ENCODE results near the gene ALPI.

Gene ALPI

DNA sequence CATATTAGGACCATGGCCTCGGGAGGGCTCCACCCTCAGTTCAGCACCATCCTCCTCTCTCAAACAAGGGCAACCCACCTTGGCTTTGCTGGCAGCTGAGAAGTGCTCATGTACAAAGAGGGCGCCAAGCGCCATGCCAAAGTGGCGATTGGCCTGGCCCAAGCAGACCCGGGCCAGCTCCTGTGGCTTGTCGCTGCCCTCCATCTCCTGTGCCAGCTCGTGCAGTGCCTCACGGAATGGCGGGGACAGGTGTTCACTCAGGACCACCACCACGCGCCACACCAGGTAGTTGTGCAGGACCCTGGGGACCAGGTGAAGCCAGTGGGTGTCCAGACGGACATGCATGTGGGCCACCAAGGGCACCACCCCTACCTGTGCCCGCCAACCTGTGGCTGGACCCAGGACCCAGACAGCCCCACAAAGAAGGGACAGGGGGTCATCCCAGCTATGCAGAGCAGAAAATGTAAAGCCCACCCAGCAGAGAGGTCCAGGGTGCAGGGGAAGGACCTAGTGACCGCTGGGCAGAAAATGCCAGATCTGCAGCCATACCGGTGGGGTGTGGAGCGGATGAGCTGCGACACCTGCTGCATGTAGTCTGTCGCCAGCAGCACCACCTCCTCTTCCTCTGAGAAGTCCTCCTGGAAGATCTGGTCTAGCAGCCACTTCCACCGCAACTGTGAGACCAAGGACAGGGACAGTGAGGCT lies 28.1 kb downstream of the ALPI start:
- DNase-seq (ENCODE audit: low read depth in 2 of 3, low spot score in 1 of 3), result no peak

DNA sequence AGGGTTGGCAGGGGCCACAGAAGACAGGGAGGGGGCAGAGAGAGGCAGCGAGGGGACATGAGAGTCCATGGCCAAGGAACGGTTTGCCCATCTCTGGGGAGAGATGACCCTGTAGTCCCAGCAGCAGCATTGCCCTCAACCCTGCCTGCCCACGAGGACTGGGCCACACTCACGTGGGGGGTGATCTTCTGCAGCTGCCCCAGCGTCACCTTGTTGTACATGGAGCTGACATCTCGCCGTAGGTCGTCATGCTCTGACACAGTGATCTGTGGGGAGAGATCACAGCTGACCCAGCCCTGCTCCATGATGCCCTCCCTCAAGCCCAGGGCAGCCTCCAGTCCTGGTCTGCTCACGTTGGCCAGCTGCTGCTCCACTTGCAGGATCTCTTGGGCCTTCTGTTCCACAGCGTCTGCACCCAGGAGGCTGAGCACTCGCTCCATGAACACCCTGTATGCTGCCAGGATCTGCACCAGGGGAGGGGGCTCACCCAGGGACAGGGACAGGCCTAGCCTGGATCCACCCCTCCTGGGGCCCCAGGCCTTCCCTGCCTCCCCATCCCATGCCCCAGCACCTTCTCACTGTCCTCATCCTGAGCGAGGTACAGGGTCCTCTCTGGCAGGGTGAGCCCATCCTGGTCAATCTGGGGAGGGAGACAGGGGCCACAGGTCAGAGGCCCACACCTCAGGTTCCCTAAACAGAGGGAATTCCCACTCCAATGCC lies 28.8 kb downstream of the ALPI start:
- DNase-seq (ENCODE audit: low read depth in 2 of 3, low spot score in 1 of 3), result no peak

DNA sequence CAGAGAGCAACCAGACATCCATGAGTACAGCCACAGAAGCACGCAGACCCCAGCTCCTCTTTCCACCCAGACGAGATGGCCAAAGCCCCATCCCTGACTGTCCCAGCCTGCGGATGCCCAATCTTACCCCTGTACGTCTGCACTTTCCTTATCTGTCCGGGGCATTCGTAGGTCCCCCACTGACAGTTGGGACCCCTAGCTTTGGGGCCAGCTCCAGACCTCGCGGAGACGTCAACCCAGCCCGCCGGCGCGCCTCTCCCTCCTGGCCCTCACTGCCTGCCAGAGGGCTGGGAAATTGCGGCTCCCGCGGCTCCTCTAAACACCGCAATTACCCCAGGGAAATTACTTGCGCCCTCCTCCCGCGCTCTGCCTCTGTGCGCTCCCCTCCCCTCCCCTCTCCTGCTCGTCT lies 29.4 kb downstream of the ALPI start:
- no peak for DNase-seq (ENCODE audit: low read depth in 2 of 3, low spot score in 1 of 3)

DNA sequence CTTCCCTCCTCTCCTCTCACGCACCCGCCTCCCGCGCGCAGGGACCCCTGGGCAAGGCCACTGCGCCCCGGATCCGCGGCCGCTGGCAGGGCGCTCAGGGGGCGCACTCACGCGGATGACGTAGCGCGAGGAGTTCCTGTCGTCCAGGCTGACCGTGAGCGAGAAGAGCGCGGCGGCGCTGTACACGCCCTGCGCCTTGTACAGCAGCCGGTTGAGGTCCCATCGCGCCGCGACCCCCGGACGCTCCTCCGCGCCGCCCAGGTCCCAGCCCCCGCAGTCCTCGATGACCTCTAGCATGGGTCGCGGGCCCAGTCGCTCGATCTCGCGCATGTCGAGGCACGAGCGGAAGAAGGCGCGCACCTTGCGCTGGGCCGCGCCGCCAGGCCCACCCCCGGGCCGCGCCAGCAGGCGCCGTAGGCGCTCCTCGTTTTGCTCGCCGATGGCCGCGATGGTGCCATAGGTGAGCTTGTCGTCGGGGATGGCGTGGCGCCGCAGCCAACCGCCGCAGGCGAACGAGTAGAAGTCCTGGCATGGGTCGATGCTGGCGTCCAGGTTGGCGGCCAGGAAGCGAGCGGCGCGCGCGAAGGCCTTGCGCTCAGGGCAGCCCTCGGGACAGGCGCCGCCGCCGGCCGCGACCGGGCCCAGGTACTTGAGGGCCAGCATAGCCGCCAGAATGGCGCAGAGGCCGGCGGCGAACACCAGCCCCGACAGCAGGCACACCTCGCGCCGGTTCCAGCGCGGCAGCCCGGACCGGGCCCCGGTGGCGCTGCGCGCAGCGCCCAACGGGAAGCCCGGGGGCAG lies 30.0 kb downstream of the ALPI start:
- no peak for DNase-seq (ENCODE audit: low read depth in 2 of 3, low spot score in 1 of 3)

DNA sequence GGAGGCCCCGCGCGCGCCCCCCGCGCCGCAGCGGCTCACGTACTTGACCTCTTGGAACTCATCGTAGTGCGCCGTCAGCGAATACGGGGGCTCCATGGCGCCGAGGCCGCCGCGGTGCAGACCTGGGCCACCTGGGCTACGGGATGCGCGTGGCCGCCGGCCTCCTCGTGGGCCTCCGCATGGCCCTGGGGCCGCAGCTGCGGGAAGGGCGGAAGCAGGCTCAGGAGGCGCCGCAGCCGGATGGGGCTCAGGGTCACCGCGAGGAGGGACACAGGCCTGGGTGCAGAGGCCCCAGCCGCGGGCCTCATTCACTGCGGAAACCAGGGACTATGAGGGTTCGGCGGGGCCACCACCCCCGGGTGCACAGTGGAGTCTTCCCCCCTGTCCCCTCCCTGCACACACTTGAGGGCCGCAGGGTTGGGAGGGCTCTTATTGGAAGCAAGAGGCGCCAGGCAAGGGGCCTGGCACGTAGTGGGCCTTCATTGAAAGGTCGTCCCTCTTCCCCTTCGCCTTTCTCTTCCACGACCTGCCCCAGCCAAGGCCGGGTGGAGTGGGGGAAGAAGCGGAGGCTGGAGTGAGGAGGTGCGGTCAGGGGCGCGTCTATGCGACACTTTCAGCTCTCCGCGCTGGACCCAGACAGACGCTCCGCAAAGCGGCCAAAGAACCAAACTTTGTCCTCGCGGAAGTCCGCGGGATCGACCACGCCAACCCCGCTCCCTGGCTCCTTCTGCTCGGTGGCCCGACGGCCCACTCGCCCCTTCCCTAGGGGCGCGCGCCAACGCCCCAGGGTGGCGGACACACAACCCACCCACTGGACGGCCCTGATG lies 30.8 kb downstream of the ALPI start:
- no peak for DNase-seq (ENCODE audit: low read depth in 2 of 3, low spot score in 1 of 3)

DNA sequence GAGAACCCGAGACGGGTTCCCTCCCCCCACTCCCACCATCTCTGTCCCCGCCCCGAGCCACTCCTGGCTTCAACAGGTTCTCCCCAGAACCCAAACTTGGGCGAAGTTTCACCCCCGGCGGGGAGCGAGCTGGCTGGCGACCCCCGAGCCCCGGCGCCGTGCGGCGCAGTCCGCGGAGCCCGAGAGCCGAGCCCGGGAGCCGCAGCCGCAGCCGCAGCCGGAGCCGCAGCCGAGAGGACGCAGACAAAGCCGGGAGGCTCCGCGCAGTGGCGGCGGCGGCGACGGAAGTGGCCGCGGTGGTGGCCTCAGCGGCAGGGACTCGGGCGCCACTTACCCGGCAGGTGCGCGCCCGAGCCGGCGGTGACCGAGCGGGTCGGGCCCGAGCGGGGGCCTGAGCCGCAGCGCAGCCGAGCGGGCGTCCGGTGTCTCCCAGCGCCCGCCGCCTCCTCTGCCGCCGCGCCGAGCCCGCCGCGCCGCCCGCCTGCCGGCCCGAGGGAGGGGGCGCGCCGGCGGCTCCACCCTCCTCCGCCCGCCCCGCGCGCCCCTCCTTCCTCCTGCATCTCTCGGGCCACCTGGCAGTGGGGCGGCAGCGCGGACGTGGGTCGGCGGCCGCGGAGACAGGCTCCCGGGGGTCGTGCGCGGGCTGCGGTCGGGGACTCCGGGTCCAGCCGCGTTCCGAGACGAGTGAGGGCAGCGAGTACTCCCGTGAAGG lies 31.6 kb downstream of the ALPI start, which contains the start of gene ECEL1:
Gene ECEL1 (minus strand): TSS at position 450 of the 712 bp plus-strand sequence. CDS start 1,181 bp downstream, outside the sequence.
- no peak for DNase-seq (ENCODE audit: low read depth in 2 of 3, low spot score in 1 of 3)

DNA sequence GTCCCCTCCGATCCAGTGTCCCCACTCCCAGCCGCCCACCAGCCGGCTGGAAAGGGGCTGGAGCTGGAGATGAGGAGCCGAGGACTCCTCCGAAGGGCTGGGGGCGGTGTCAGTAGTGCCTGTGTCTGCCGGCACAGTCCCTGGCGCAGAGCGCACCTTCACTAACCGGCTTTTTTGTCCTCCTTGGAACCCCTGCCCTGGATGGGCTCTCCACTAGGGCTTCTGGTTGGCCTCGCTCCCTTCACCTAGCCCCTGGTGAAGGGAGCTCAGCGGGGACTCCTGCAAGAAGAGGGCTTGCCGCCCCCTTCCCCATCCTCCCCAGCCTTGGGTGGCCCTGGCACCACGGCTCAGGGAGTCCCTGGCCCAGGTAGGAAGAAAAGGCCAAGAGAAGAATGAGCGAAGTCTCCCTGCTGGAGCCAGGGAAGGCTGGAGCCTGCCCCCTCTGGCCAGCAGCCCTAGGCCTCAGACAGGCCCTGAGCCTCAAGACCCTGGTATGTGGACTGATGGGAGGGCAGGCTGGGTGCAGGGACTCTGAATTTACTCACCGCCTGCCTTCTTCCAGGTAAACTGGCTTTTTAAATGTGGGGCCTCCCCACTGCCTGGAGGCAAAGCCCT lies 32.3 kb downstream of the ALPI start:
- no peak for DNase-seq (ENCODE audit: low read depth in 2 of 3, low spot score in 1 of 3)

DNA sequence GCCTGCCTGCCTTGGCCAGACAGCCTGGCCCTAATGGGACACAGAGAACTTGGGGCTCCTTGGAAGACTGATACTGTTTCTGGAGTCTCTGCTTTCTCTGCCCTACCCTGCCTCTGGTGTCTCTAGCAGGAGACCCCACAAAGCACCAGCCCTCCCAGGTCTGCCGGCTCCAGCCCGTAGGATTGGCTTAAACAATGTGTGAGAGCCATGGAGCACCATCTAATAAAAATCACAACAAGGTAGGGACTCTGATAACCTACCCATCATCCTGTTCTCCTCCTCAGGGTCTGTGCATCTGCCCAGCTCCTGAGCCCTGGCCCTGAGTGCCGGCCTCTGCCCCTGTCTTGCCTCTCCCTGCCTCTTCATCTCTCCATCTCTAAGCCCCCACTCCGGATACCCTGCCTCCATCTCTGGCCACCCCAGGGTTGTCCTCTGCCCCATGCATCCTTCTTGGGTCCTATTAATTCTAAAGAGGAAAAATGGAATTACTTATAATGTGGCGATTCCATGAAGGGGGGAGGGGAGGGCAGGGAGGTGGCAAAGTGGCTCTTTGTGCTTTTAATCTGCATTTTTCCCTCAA lies 32.9 kb downstream of the ALPI start:
- no peak for DNase-seq (ENCODE audit: low read depth in 2 of 3, low spot score in 1 of 3)

DNA sequence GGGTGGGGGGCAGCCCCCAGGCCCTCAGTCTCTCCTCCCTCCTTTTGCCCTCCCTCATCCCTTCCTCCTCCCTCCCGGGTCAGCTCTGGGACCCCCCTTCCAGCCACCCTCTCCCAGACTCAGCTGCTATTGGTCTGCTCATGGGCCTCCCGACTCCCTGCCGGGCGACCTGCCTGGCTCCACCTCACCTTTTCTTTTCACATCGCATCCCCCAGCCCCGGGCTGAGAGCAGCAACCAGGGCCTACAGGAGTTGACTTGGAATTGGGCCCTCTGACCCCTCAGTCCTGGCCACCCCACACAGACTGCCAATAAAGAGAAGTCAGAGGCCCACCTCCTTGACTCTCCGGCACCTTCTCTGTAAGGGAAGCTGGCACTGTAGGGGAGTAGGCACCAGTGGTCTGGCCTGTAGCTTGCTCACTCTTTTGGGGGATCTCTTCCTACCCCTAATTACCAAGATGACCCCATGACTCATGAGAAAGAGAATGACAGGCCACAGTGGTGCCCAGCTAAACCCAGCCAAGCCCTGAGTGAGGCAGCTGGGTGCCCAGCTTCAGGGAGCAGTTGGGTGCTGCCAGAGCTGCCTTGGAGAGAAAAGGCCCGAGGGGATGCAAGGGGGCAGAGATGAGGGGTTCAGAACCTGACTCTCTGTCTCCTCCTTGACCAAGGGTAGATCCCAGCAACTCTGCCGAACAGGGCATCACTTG lies 33.7 kb downstream of the ALPI start:
- no peak for DNase-seq (ENCODE audit: low read depth in 2 of 3, low spot score in 1 of 3)

DNA sequence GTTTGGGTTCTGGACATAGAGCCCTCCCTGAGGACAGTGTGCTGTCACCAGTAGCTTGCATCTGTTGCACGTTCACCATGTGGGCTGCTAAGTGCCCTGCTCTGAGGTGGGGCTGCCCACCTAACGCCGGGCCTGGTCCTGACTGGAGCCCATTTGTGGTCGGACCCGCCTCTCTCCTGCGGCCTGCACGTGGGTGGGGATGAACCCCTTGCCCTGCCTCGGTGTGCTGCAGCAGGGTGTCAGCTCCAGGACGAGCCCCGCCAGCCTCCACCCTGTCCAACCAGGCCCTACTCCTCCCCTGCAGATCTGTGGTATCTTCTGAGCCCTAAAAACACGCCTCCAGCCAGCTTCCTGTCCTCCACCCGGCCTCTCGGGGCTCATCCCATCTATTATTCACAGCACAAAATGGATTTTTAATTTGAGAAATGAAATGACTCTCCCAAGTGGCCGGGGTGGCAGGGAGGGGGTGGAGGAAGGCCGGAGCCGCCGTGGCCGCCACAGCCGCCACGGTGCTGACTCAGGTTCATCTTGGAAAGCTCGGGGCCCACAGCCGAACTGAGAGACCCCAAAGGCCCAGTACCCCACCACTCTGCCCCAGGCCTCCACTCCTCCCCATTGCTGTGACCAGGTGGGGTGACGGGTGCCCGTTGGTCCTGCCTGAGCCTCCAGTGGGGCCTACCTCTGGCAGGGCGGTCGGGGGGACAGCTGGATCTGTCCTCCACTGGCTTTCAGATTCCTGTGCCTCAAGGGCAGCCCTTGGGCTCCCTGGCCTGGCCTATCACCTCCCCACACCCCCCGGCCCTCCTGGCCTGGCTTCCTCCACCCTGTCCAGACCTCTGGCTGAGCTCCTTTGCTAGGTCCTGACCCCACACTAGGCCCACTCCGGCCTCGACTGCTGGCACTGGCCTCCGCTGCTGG lies 34.5 kb downstream of the ALPI start:
- DNase-seq (ENCODE audit: low read depth in 2 of 3, low spot score in 1 of 3), result no peak

DNA sequence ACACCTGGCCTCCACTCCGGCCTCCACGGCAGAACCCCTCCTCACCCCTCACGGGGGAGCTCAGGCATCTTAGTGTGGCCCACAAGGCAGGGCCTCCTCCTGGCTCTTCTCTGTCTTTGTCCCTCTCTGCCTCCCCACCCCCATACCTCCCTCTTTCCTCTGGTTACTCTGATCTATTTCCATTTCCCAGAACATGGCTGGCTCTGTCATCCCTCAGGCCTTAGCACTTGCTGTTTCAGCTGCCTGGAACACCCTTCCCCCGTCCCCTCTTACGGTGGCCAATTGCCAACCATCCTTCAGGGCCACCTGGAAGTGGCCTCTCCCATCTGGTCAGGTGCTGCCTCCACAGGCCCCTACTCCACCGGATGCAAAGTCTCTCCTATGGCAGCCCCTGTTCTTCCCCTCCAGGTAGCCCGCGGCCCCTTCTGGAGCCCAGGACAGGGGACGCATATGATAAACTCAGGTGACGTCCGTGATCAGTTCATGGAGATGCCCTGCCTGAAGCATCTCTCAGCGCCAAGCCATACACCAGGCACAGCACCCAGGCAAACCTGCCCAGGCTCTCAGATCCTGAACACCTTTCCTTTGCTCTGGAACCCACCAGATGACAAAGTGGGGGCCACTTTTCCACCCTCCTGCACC lies 35.3 kb downstream of the ALPI start:
- DNase-seq (ENCODE audit: low read depth in 2 of 3, low spot score in 1 of 3), result no peak

DNA sequence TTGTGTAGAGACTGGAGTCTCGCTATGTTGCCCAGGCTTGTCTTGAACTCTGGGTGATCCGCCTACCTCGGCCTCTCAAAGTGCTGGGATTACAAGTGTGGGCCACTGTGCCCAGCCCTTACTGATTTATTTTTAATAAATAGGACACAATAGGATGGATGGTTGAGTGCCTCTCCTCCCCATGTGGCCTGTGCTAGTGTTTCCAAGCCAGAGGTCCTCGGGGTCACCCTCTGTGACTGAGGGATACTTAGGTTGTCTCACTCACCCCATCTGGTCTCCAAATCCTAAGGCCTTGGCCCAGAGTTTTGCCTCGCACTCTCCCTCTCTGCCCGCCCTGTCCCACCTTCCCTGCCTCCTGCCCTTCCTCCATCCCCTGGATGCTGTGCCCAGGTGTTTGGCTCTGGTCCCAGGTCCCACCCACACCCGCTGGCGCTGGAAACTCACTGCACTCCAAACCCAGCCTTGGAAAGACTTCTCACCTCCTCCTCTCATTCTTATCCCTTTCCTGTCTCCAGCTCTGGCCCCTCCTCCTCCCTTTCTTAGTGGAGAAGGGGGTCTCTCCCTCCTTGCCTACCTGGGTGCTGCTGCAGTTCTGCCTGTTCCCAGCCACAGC lies 36.4 kb downstream of the ALPI start:
- no peak for DNase-seq (ENCODE audit: low read depth in 2 of 3, low spot score in 1 of 3)

DNA sequence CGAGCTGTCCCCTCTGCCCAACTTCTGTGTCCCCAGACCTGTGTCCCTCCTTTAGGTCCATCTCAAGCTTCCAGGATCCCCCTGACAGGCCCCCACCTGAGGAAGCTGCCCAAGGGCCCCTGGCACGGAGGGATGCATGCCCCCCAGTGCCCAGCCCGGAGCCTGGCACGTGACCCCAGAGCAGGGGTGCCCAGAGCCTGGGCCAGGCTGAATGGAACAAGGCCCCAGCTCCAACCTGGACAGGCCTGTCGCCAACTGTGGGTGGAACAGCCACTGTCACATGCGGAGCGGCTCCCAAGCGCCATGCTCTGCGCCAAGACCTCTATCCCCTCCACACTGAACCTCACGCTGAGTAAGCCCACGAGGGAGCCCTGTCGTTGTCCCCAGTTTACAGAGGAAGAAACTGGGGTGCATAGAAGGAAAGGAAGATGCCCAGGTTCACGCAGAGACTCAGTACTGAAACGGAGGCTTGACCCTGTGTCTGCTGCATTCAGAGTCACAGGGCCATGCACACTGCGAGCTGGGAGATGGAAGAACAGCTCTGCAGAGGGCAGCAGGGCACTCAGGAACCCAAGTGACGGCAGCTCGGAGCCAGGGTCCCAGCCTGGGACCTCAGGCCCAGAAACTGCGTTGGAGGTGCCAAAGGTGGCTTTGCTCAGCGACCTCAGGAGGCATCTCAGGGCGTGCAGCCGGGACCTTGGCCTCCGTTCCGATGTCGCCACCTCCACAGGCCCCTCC lies 37.2 kb downstream of the ALPI start:
- no peak for DNase-seq (ENCODE audit: low read depth in 2 of 3, low spot score in 1 of 3)

DNA sequence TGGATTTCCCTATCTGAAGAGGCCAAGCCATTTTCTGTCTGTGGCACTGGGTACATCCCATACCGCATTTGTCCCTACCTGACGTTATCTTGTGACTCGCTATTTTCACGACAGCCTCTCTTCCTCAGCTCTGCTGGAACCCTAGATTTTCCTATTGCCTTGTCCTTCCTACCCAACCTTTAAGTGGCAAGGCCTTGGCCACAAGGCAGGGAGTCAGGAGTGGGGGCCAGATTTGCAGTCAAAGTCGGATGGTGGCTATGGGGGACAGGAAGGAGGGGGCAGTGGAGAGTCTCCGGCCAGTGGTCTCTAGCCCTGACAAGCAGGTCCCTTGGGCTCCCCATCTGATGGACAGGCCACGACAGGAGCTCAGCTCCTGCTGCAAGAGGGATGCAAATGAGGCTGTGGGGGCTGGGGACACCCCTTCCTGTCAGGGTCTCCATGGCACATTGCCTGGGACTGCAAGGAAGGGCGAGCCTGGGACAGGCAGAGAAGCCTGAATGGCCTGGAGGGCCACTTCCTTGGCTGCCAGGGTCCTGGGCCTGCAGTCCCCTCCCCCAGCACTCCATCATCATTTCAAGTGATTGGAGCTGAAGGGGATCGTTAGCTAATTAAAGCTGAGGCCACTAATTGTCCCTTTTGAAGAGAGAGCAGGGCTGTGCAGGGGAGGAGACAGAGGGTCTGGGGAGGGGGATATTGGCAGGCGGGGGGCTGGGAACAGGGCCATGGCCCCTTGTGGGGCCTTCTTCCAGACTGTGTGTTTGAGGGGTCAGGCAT lies 37.9 kb downstream of the ALPI start:
- no peak for DNase-seq (ENCODE audit: low read depth in 2 of 3, low spot score in 1 of 3)

DNA sequence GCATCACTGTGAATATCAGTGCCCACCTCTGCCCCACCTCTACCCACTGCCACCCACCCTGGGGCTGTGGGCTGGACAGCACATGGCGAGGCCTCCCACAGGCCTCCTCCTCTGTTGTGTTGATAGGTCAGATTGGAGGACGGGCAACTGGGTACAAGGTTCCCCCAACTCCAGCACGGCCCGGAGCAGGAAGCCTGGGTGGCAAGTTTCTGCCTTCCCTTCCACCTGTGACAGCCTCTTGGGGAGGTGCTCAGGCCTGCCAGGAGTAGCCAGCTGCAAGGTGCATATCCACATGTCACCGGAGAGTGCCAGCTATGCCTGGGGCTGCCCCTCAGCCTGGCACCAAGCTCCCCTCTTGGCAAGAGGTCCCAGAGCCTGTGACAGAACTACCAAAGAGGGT lies 38.6 kb downstream of the ALPI start:
- no peak for DNase-seq (ENCODE audit: low read depth in 2 of 3, low spot score in 1 of 3)

DNA sequence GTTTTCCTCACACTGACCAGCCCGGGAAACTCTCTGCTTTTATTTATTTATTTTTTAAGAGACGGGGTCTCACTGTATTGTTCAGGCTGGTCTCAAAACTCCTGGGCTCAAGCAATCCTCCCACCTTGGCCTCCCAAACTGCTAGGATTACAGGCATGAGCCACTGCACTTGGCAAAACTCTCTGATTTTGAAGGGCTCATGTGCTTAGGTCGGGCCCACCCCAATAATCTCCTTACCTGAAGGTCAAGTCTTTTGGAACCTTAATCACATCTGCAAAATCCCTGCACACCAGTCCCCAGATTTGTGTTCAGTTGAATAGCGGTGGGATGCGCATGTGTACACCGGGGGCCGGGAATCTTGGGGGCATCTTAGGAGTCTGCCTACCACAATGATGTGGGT lies 39.3 kb downstream of the ALPI start:
- no peak for DNase-seq (ENCODE audit: low read depth in 2 of 3, low spot score in 1 of 3)
